ENCODE results near the gene DNM1.

DNA sequence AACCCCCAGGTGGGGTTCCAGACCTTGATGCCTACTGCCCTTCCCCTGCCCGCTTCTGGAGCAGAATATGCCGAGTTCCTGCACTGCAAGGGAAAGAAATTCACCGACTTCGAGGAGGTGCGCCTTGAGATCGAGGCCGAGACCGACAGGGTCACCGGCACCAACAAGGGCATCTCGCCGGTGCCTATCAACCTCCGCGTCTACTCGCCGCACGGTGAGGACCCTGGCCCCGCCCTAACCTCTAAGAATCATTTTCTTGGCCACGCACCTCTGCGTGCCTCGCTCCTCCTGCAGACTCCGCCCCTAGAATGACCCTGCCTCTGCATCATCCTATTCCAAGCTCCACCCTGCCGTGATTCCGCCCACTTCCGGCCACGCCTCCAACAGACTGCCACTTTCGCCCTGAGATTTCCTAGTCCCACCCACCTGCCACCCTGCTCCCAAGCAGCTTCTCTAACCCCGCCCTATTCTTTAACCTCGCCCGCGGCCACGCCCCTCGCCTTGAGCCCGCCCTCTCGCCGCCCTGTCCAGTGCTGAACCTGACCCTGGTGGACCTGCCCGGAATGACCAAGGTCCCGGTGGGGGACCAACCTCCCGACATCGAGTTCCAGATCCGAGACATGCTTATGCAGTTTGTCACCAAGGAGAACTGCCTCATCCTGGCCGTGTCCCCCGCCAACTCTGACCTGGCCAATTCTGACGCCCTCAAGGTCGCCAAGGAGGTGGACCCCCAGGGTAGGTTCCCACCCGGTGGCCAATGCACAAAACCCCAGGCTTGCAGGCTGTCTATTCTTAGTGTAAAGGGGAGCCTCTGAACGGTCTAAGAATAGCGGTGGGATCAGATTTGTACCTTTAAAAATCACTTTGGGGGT lies 15.6 kb downstream of the DNM1 start:
- TF ChIP-seq POLR2AphosphoS5 (IDR thresholded peaks at IDR 0.05; ENCODE audit: borderline replicate concordance, low read depth, low read length) (peak; percentile 28; the same call in 1 of the 2 replicates), EZH2 (IDR thresholded peaks at IDR 0.05) (no peak), FOXP2 (optimal IDR thresholded peaks at IDR 0.05; ENCODE audit: control extremely low read depth, extremely low read length, insufficient read depth) (peak; percentile 28)
